Ovary (tissue), 9 donors: ENCODE measurements around the gene PRELID2. TPM values are rescaled to one million over a fixed set of nuclear protein-coding genes. Genes with fewer than 3 reads are reported as not detected.

Source experiments
- DNase-seq, 5 donors: peaks; one replicate each; pipeline ENCODE4 v3.0.0-alpha.2; 2019 to 2020
- H3K27ac ChIP-seq, 2 donors: fragments of 200-600 bp; one replicate each; pipeline versions ENCODE4 v1.5.1 to v1.8.0; 2019 to 2022
- H3K27me3 ChIP-seq: fragments of 200-600 bp; one replicate; pipeline ENCODE4 v1.8.0; 2022
- H3K36me3 ChIP-seq: fragments of 200-600 bp; sonication (generic); one replicate; pipeline ENCODE4 v1.5.1; 2019
- H3K4me1 ChIP-seq: one replicate; pipeline ENCODE4 v1.8.1; 2013; ENCODE audit warnings: mild to moderate bottlenecking, moderate library complexity; ENCODE audit not compliant: insufficient read depth
- H3K4me3 ChIP-seq: fragments of 200-600 bp; sonication (generic); one replicate; pipeline ENCODE4 v1.5.1; 2017
- H3K9me3 ChIP-seq, 2 donors: fragments of 200-600 bp in 1 of 2; sonication (generic) in 1 of 2; one replicate each; pipeline versions ENCODE4 v1.5.1 to v1.8.1; 2013 to 2019; ENCODE audit warnings: mild to moderate bottlenecking in 1 of 2, moderate library complexity in 1 of 2
- EP300 ChIP-seq: sonication (generic); formaldehyde crosslinking; IDR thresholded peaks from one replicate; pipeline ENCODE4 v1.6.1; 2017; ENCODE audit warnings: antibody characterized with exemption
- POLR2A ChIP-seq: fragments of 450-650 bp; IDR thresholded peaks from one replicate; pipeline ENCODE4 v1.6.1; 2017; ENCODE audit warnings: antibody characterized with exemption, mild to moderate bottlenecking, moderate library complexity
- WGBS, 3 donors: extraction: QIAGEN DNeasy Blood & Tissue Kit in 1 of 3; methylation state at CpG; one replicate each; pipeline versions ENCODE4 v1.1.5 to v1.1.7; 2013 to 2017; 5-methylcytosine and 5-hydroxymethylcytosine counted together
- intact Hi-C, 4 donors: fragments of 100-400 bp; cut with DNase I; formaldehyde crosslinking; loops; one replicate each; pipeline versions ENCODE4 v1.11.0 to v1.15.1; 2022 to 2023
- polyA plus RNA-seq, 2 donors: library from polyadenylated mRNA; stranded (reverse); fragments of 200-250 nt in 1 of 2; fragments of 350-450 nt in 1 of 2; fragmentation: Illumina TruSeq in 1 of 2; extraction: RNeasy Lipid Tissue Mini Kit (QIAGEN cat#74804) in 1 of 2; gene quantifications; one replicate each; pipeline ENCODE4 v1.2.3, GENCODE V29; 2013 to 2014
- total RNA-seq, 7 donors: library from RNA; depleted of rRNA in 2 of 7; stranded (reverse); fragments of >200 nt in 2 of 7; fragmentation: NEBNext Ultra II Directional in 3 of 7; extraction: Animal tissue kit (Norgen Biotek cat#: 25700) in 3 of 7; gene quantifications; one replicate each; pipeline versions ENCODE4 v1.1.0 to v1.2.4, GENCODE V29; 2016 to 2023
- TF ChIP-seq, protein P1 (sequence below), 3 donors: fragments of 450-650 bp in 2 of 3; fragments of 200-600 bp in 1 of 3; IDR thresholded peaks; one replicate each; pipeline versions ENCODE4 v1.5.1 to v1.8.0; 2016 to 2022; ENCODE audit warnings: antibody characterized with exemption in 3 of 3, mild to moderate bottlenecking in 1 of 3
- donor health status: DM: no; HTN: no; CAD: no; lungs with moderate emphysema.
- donor health status: DM: no; HTN: no; CAD: no.
- donor health status: Bipolar disorder and iron deficiency.
- donor health status: DM: yes; HTN: yes; CAD: no.
- donor health status: DM: no; HTN: no; CAD: no.
- donor health status: DM: yes; HTN: yes; CAD: no.

The PRELID2 gene
- total and polyA plus RNA-seq, 9 donors = 5.4 to 49.7 (median 28.4) TPM

DNA sequence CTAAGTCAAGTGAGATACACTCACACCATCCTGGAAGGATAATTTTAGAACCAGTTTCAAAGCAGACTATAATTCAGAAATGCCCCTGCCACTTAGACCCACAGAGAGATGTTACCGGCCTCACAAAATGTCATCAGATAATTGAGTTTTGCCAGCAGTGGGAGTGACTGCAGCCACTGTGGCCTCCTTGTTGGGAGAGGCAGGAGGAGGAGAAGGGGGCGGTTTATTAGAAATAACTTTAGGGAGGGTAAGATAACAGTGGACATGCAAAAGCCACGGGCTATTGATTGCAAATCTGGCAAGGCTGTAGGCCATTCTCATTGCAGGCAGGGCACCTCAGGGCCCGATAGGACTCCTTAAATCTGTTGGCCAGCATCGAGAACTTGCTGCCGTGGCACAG is 24.3 kb upstream of the PRELID2 start:
- no peak for TF ChIP-seq POLR2A

DNA sequence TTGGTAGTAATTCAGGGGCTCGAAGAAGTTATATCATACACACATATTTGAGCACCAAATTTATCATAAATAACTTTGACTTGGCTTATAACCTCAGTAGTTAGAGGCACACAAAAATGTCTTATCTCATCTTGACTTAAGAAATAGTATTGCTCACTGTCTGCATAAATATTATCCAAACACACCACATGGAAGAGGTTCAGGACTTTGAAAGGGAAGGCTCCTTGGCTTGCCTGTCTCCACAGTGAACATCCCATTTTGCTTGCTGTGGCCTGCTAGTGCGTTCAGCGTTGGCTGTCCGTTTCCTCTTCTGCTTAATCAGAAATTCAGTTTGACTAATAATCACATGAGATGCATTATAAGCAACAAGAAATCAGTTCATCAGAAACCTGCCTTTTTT is 23.8 kb upstream of the PRELID2 start:
- TF ChIP-seq, protein P1, sequence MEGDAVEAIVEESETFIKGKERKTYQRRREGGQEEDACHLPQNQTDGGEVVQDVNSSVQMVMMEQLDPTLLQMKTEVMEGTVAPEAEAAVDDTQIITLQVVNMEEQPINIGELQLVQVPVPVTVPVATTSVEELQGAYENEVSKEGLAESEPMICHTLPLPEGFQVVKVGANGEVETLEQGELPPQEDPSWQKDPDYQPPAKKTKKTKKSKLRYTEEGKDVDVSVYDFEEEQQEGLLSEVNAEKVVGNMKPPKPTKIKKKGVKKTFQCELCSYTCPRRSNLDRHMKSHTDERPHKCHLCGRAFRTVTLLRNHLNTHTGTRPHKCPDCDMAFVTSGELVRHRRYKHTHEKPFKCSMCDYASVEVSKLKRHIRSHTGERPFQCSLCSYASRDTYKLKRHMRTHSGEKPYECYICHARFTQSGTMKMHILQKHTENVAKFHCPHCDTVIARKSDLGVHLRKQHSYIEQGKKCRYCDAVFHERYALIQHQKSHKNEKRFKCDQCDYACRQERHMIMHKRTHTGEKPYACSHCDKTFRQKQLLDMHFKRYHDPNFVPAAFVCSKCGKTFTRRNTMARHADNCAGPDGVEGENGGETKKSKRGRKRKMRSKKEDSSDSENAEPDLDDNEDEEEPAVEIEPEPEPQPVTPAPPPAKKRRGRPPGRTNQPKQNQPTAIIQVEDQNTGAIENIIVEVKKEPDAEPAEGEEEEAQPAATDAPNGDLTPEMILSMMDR (IDR thresholded peaks at IDR 0.05) = no peak
- TF ChIP-seq EP300 (no peak), POLR2A (no peak)
- Histone ChIP-seq H3K36me3 (no peaks in the 10 kb centered on the region), H3K9me3 (no peaks in the 10 kb centered on the region), H3K27me3 (no peaks in the 10 kb centered on the region), H3K27ac (no peak overlapping the region), H3K4me3 (no peak overlapping the region), H3K4me1 (peaks cover 3% of the 10 kb centered on the region)
- intact Hi-C loops = no loop called here
- DNase-seq = no peak
- WGBS, 3 donors = 30 to 35% (median 31%) methylated on average over 4 of the region's 4 CpGs

More for the DNA sequence above, 24.3 kb upstream of the PRELID2 start:
- no peaks in the 10 kb centered on the region for H3K9me3 ChIP-seq
- intact Hi-C loops = no loop called here
- no peak overlapping the region for H3K4me3 ChIP-seq
- 59 to 67% (median 67%) methylated on average over 6 of the region's 6 CpGs for WGBS, 3 donors
- peaks cover 3% of the 10 kb centered on the region for H3K4me1 ChIP-seq
- no peak overlapping the region for H3K27ac ChIP-seq
- DNase-seq = no peak
- H3K36me3 ChIP-seq = no peaks in the 10 kb centered on the region
- no peaks in the 10 kb centered on the region for H3K27me3 ChIP-seq

DNA sequence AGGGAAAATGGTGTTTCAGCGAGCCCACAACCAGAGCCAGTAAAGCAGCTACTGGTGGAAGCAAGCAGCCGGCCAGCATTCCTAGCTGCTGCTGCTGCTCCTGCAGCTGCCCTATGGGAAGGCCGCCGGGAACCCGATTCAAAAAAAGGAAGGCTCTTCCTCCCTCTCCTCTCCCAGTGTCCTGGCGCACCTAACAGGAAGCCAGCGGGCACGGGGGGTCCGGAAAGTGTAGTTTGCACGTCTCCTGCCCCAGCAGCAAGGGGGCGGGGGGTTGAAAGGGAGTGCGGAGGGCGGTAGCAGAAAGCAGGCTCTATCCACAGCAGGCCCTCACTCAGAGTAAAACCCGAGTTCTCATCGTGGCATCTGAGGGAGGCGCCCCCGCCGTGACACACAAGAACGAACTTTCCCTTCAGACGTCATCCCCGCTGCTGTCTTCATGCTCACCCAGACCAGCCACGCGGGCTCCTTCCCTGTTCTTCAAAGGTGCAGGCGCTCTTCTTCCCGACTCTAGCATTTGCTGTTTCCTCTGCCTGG is 21.2 kb upstream of the PRELID2 start:
- WGBS, 3 donors = 3 to 4% (median 4%) methylated on average over 22 to 25 of the region's 25 CpGs

DNA sequence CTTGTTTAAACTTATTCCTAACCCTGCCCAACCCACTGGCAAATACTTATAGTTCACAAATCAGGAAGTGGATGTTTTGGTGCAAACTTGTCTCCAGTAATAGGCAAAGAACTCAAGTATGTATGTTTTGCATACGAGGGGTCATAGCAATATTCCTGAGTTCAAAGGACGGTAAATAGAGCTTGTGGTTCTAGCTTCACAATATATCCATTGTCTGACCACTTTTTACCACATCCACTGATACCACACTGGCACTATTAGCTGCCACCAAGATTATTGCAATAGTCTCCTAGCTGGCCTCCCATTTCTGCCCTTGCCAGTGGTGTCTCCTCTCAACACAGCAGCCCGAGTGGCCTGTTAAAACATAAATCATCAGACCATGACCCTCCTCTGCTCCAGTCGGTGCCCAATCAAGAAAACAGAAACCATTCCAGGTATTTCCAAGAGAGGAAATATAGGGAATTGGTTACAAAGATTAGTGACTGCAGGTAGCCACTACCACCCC is 20.7 kb upstream of the PRELID2 start:
- H3K27ac ChIP-seq = peak overlapping the region in 1 of 2 donors; percentile 67
- intact Hi-C loops = no loop called here
- TF ChIP-seq, protein P1 (IDR thresholded peaks at IDR 0.05) = no peak
- peaks cover 3% of the 10 kb centered on the region for H3K4me1 ChIP-seq
- H3K4me3 ChIP-seq = peak overlapping the region; percentile 46
- WGBS, 3 donors = 50 to 54% (median 52%) methylated on average over 4 of the region's 4 CpGs
- H3K9me3 ChIP-seq = no peaks in the 10 kb centered on the region
- no peak for DNase-seq
- no peaks in the 10 kb centered on the region for H3K27me3 ChIP-seq
- no peaks in the 10 kb centered on the region for H3K36me3 ChIP-seq

More for the DNA sequence above, 21.2 kb upstream of the PRELID2 start:
- peak; percentile 51 to 65 (median 58) for DNase-seq
- intact Hi-C loops = no loop called here
- no peaks in the 10 kb centered on the region for H3K9me3 ChIP-seq
- peak overlapping the region; percentile 46 for H3K4me3 ChIP-seq
- H3K27ac ChIP-seq = peak overlapping the region in 1 of 2 donors; percentile 67
- no peaks in the 10 kb centered on the region for H3K27me3 ChIP-seq
- H3K36me3 ChIP-seq = no peaks in the 10 kb centered on the region
- H3K4me1 ChIP-seq = peaks cover 3% of the 10 kb centered on the region
- TF ChIP-seq POLR2A (no peak), EP300 (no peak)

DNA sequence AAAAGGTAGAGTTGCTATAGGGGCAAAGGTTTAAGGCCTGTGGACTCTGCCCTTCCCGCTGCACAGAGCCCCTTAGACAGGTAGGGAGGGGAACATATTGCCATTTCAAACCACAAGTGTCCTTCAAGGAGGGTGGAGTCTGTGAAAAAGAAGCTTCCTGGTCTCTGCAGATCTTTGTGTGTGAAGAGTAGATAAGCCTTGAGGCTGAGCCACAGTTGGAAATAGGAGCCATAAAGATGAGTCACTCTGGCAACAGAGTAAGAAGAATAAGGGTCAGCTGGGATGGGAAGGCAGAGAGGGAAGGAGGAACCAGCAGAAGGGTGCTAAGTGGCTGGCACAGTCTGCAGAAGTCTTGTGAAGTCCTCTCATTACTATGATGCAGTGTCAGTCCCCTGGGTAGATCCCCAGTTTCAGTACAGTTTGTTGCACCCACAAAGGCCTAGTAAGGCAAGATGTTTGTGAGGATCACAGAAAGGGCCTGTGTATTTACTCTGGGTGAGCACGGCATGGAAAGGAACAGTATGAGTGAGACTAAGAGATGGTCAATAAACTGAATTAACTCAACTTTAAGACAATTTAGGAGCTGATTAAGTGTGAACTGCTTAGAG is 19.6 kb upstream of the PRELID2 start:
- TF ChIP-seq POLR2A (no peak), EP300 (no peak)
- TF ChIP-seq, protein P1 (IDR thresholded peaks at IDR 0.05) = no peak
- peaks cover 3% of the 10 kb centered on the region for H3K4me1 ChIP-seq

More for the DNA sequence above, 19.6 kb upstream of the PRELID2 start:
- intact Hi-C loops = no loop called here
- H3K36me3 ChIP-seq = no peaks in the 10 kb centered on the region
- no peak for DNase-seq
- no peak overlapping the region for H3K4me3 ChIP-seq
- no peak overlapping the region for H3K27ac ChIP-seq
- no peaks in the 10 kb centered on the region for H3K9me3 ChIP-seq
- 92 to 94% (median 93%) methylated on average over 2 of the region's 2 CpGs for WGBS, 3 donors
- H3K27me3 ChIP-seq = no peaks in the 10 kb centered on the region
